ENCODE measurements around the gene TUBB.
"Not testable (repeated sequence)": the region's sequence is repeated elsewhere in the genome, so short reads cannot be mapped to it uniquely, and the experiment has no call there.

- TF ChIP-seq CTCF (IDR thresholded peaks at IDR 0.05; ENCODE audit: extremely low read depth in 1 of 2, insufficient read depth in 1 of 2, low read depth in 1 of 2, low read length in 2 of 2); JUN (IDR thresholded peaks at IDR 0.05; ENCODE audit: borderline replicate concordance, insufficient read depth, insufficient read length, low read depth): not testable (repeated sequence)
Measured at GRCh38 chr6:30765495-30765894, 45.3 kb downstream of the TUBB start.
